ENCODE measurements around the gene ZFHX3. TPM values are rescaled to one million over a fixed set of nuclear protein-coding genes. Genes with fewer than 3 reads are reported as not detected.

Gene ZFHX3
- total RNA-seq, 1 experiment from 2014 or later = 1.5 TPM

DNA sequence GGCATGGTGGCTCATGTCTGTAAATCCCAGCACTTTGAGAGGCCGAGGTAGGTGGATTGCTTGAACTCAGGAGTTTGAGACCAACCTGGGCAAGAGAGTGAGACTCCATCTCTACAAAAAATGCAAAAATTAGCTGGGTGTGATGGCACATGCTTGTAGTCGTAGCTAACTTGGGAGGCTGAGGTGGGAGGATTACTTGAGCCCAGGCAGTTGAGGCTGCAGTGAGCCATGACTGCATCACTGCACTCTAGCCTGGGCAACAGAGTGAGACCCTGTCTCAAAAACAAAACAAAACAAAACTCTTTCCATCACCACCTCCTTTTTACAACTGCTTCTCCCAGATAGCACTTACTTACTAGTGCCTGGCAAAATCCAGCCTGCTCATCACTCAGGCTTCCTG lies 214.0 kb downstream of the ZFHX3 start:
- no CpG with 5 or more reads among the region's 2 CpGs for WGBS (ENCODE audit: extremely low coverage, insufficient read length, low lambda C conversion rate)
- Histone ChIP-seq H4K8ac (replicated peaks; ENCODE audit: insufficient read length, low read depth, low read length) (no peak overlapping the region), H3K14ac (ENCODE audit: insufficient read depth, low read length) (no peak overlapping the region; the same call in 1 of the 2 replicates), H2AFZ (ENCODE audit: low read length) (no peak overlapping the region), H3K9me3 (ENCODE audit: control insufficient read depth, low read depth, low read length) (no peaks in the 10 kb centered on the region), H3K23me2 (ENCODE audit: insufficient read length, low read depth, low read length, poor library complexity, severe bottlenecking) (no peaks in the 10 kb centered on the region), H2BK20ac (ENCODE audit: low read depth, low read length, poor library complexity, severe bottlenecking) (no peak overlapping the region), H2BK120ac (ENCODE audit: low read depth, low read length, poor library complexity, severe bottlenecking) (no peak overlapping the region), H3K79me2 (ENCODE audit: insufficient read depth, low read length) (no peaks in the 10 kb centered on the region), H3T11ph (ENCODE audit: low read length) (no peak overlapping the region), H4K91ac (ENCODE audit: insufficient read length, low read depth, low read length) (no peak overlapping the region), H3K79me1 (ENCODE audit: insufficient read depth, low read depth, low read length, poor library complexity, severe bottlenecking) (no peaks in the 10 kb centered on the region), H3K9ac (ENCODE audit: extremely low read depth, insufficient read length, low read length) (no peak overlapping the region), H2AK5ac (ENCODE audit: insufficient read length, low read length) (no peak overlapping the region), H3K18ac (ENCODE audit: insufficient read length, low read depth, low read length) (no peak overlapping the region), H3K23ac (ENCODE audit: insufficient read length, low read depth, low read length) (no peak overlapping the region), H2BK5ac (ENCODE audit: insufficient read length, low read length) (no peak overlapping the region), H3K27ac (ENCODE audit: insufficient read length, low read depth, low read length) (no peak overlapping the region), H3K4me2 (ENCODE audit: insufficient read depth, insufficient read length, low read length) (no peak overlapping the region), H3K27me3 (ENCODE audit: insufficient read depth, low read length) (no peaks in the 10 kb centered on the region), H2BK12ac (ENCODE audit: insufficient read length, low read depth, low read length) (no peak overlapping the region), H3K4ac (ENCODE audit: low read depth, low read length) (no peak overlapping the region), H4K5ac (ENCODE audit: insufficient read length, low read depth, low read length) (no peak overlapping the region), H3K4me1 (ENCODE audit: insufficient read depth, low read length) (no peaks in the 10 kb centered on the region), H3K56ac (ENCODE audit: insufficient read length, low read depth, low read length) (no peak overlapping the region), H2BK15ac (ENCODE audit: low read depth, low read length) (no peak overlapping the region), H4K20me1 (ENCODE audit: control insufficient read depth, insufficient read depth, insufficient read length) (no peaks in the 10 kb centered on the region)
- Mint-ChIP-seq H3K27me3 (ENCODE audit: low read depth) (peaks cover 2% of the 10 kb centered on the region), H3K4me1 (peaks cover 11 to 17% of the 10 kb centered on the region in 2 experiments), H3K27ac (no peak overlapping the region), H3K36me3 (ENCODE audit: insufficient read depth in 1 of 3, low read depth in 3 of 3) (no peaks in the 10 kb centered on the region), H3K9me3 (no peaks in the 10 kb centered on the region), H3K4me3 (no peak overlapping the region)
- TF ChIP-seq, protein P1, sequence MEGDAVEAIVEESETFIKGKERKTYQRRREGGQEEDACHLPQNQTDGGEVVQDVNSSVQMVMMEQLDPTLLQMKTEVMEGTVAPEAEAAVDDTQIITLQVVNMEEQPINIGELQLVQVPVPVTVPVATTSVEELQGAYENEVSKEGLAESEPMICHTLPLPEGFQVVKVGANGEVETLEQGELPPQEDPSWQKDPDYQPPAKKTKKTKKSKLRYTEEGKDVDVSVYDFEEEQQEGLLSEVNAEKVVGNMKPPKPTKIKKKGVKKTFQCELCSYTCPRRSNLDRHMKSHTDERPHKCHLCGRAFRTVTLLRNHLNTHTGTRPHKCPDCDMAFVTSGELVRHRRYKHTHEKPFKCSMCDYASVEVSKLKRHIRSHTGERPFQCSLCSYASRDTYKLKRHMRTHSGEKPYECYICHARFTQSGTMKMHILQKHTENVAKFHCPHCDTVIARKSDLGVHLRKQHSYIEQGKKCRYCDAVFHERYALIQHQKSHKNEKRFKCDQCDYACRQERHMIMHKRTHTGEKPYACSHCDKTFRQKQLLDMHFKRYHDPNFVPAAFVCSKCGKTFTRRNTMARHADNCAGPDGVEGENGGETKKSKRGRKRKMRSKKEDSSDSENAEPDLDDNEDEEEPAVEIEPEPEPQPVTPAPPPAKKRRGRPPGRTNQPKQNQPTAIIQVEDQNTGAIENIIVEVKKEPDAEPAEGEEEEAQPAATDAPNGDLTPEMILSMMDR (conservative IDR thresholded peaks at IDR 0.05) = no peak
- DNase-seq = no peak

All from H9 (cell line).